SIG-M5 (cell line): ENCODE data around the gene COPS6.
"Not testable (repeated sequence)": the region's sequence is repeated elsewhere in the genome, so short reads cannot be mapped to it uniquely, and the experiment has no call there.

Source experiments
- DNase-seq: peaks from one replicate; lab custom pipeline; 2025; lab: John Stamatoyannopoulos, UW

The COPS6 gene

GRCh38 chr7:100127866-100128636, 39.3 kb downstream of the COPS6 start:
- DNase-seq, result no peak

DNA sequence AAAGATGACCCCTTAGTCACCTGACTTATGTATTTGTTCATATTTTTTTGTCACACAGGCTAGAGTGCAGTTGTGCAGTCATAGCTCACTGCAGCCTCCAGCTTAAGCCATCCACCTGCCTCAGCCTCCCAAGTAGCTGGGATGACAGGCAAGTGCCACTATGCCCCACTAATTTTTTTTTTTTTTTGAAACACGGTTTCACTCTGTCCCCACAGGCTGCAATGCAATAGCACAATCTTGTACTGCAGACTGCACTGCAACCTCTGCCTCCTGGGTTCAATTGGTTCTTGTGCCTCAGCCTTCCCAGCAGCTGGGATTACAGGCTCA, 39.8 kb downstream of the COPS6 start:
- no peak for DNase-seq

DNA sequence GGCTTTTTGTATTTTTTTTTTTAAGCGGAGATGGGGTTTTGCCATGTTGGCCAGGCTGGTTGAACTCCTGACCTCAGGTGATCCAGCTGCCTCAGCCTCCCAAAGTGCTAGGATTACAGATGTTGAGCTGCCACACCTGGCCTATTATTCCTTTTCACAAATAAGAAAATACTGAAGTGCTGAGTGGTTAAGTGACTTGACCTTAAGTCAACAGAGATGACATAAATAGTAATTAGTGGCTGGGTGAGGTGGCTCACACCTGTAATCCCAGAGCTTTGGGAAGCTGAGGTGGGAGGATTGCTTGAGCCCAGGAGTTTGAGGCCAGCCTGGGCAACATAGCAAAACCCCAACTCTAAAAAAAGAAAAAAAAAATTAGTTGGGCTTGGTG, 41.4 kb downstream of the COPS6 start:
- not testable (repeated sequence) for DNase-seq

DNA sequence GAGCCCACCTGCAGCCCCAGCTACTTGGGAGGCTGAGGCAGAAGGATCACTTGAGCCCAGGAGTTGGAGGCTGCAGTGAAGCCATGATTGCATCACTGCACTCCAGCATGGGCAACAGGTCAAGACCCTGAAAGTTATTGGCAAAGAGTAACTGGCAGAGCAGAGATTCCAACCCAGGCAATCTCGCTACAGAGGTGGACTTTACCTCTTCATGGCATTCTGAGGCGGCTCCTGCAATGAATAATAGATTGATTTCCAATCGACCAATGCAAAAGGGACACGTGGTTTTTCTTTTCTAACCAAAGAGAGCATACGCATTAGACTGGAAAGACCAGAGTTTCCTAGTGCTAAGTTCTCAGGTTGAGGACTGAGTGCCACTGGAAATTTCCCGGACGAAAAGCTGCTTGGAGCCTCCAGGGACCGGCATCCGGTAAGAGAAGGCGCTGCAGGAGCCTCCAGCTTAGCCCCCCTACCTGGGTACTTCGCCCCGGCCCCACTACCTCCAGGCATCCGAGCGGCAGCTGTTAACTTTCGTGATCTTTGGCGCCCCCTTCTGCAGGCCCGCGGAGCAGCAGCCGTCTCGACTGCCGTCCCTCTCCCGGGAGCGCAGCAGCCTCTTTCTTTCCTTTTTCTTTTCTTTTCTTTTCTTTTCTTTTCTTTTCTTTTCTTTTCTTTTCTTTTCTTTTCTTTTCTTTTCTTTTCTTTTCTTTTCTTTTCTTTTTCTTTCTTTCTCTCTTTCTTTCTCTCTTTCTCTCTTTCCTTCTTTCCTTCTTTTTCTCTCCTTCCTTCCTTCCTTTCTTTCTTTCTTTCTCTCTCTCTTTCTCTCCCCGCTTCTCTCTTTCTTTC, 42.1 kb downstream of the COPS6 start:
- no peak for DNase-seq

DNA sequence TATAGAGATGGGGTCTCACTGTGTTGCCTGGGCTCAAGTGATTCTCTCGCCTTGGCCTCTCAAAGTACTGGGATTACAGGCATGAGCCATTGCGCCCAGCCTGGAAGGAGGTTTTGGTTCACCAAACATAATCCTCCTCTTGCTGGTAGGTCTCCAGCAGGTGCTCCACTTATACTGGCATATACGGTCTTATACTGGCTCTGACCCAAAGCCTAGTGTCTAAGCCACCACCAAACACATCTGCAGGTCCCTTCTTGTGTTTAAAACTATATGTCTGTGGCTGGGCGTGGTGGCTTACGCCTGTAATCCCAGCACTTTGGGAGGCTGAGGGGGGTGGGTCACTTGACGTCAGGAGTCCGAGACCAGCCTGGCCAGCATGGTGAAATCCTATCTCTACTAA, 43.4 kb downstream of the COPS6 start:
- no peak for DNase-seq

DNA sequence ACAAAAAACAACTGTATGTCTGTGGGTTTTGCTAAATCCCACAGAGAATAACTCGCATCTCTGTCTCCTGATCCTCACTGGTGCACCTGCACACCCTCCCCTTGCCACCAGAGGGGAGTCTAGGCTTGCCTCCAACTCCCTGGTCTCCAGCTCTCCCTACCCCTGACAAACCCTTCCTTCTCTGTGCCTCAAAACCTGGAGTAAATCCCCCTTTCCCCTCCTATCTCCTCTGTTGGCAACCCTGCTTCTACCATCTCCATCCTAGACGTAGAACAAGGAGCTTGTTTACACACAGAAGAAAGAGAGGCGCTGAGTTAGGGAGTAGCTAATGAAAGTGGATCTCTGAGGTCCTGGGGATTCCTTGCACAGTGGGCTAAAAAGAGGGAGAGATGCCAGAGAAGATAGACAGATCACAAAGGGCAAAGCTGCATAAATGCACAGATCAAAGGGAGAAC, 44.0 kb downstream of the COPS6 start:
- no peak for DNase-seq

DNA sequence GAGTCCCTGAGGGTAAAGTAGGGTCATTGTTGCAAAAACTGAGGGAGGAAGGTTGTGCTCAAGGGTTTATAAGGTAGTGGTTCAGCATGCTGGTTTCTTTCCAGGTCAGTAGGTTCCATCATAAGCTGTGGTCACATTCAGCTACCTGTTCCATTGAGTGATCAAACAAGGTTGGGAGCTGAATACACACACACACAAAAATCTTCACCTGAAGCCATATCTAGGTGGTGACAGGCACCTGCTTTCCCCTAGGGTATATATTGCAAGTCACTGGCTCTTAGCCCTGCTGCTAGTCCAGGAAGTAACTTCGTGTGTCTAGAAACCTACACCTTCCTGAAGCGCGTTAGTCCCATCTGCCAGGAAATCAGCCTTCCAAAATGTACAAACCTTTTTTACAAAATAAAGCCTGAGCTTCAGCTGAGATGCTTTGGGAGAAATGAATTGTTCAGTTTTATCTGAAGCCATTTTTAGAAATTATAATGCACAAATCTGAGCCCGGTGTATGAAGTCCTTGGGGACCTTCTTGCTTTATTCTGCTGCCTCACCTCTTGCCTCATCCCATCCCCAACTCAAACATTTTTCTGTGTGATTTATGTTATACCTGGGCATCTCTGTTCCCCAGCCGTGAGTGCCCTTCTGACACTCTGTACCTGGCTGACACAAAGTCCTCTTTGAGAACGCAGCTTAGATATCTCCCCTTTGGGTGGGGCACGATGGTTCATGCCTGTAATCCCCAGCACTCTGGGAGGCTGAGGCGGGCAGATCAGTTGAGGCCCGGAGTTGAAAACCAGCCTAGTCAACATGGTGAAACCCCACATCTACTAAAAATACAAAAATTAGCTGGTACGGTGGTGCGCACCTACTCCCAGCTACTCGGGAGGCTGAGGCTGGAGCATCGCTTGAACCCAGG, 49.3 kb downstream of the COPS6 start:
- no peak for DNase-seq

- no peak for DNase-seq
Measured at GRCh38 chr7:100141555-100141949, 52.8 kb downstream of the COPS6 start.
